Transverse colon (tissue), 4 donors: ENCODE results near the gene TCERG1L. TPM values are rescaled to one million over a fixed set of nuclear protein-coding genes. Genes with fewer than 3 reads are reported as not detected.

ENCODE experiments used
- DNase-seq: peaks from one replicate; pipeline ENCODE4 v3.0.0-alpha.2; 2019
- H3K27ac ChIP-seq, 4 donors: fragments of 200-600 bp; sonication (generic); 2 replicates each; pipeline ENCODE4 v1.5.1; 2016 to 2018; ENCODE audit warnings: inconsistent platforms in 4 of 4
- H3K27me3 ChIP-seq: fragments of 200-600 bp; sonication (generic); 2 replicates; pipeline ENCODE4 v1.5.1; 2017; ENCODE audit warnings: inconsistent platforms
- H3K36me3 ChIP-seq, 4 donors: fragments of 200-600 bp; sonication (generic); 2 replicates each; pipeline ENCODE4 v1.5.1; 2017 to 2019; ENCODE audit warnings: inconsistent platforms in 4 of 4
- H3K4me1 ChIP-seq, 4 donors: fragments of 200-600 bp; sonication (generic); 2 replicates each; pipeline ENCODE4 v1.5.1; 2017 to 2020; ENCODE audit warnings: inconsistent platforms in 4 of 4
- H3K4me3 ChIP-seq, 4 donors: fragments of 200-600 bp; sonication (generic); 1 replicate in 1 of 4; 2 replicates in 3 of 4; pipeline versions ENCODE4 v1.5.1 to v1.6.1; 2017 to 2019; ENCODE audit warnings: inconsistent platforms in 4 of 4
- H3K9me3 ChIP-seq, 2 donors: fragments of 200-600 bp; sonication (generic); 2 replicates each; pipeline ENCODE4 v1.5.1; 2017 to 2019; ENCODE audit warnings: inconsistent platforms in 2 of 2
- CTCF ChIP-seq, 5 experiments: fragments of 200-600 bp in 3 of 5; fragments of 450-650 bp in 2 of 5; sonication (generic) in 3 of 5; IDR thresholded peaks; 1 replicate in 2 of 5; 2 replicates in 3 of 5; pipeline ENCODE4 v1.5.1; 2016 to 2017; ENCODE audit warnings: antibody characterized with exemption in 5 of 5, inconsistent platforms in 3 of 5, mild to moderate bottlenecking in 2 of 5, moderate library complexity in 1 of 5
- EP300 ChIP-seq: sonication (generic); formaldehyde crosslinking; IDR thresholded peaks from one replicate; pipeline ENCODE4 v1.6.1; 2017; ENCODE audit warnings: antibody characterized with exemption, low read depth
- POLR2A ChIP-seq: fragments of 450-650 bp; IDR thresholded peaks from one replicate; pipeline ENCODE4 v1.6.1; 2016; ENCODE audit warnings: antibody characterized with exemption, mild to moderate bottlenecking, moderate library complexity
- POLR2AphosphoS5 ChIP-seq, 3 donors: sonication (generic); formaldehyde crosslinking; IDR thresholded peaks; one replicate each; pipeline ENCODE4 v1.6.1; 2016; ENCODE audit warnings: antibody characterized with exemption in 3 of 3
- WGBS, 2 donors: methylation state at CpG; one replicate each; pipeline ENCODE4 v1.1.5; 2018; ENCODE audit warnings: low coverage in 1 of 2; 5-methylcytosine and 5-hydroxymethylcytosine counted together
- in situ Hi-C, 4 donors: fragments of 200-750 bp; cut with MboI; loops; one replicate each; pipeline versions ENCODE4 v1.15.0 to v1.15.1; 2017; ENCODE audit warnings: low sequenced_read_pairs in 3 of 4, low pct_ligation_motif_present in 1 of 4, low pct_unique_long_range_greater_than_20kb in 1 of 4
- intact Hi-C: fragments of 100-400 bp; cut with DNase I; formaldehyde crosslinking; loops from one replicate; pipeline ENCODE4 v1.15.1; 2023; ENCODE audit warnings: low total_unique reads
- total RNA-seq, 4 donors: library from RNA; depleted of rRNA; stranded (reverse); fragments of >200 nt; gene quantifications; one replicate each; pipeline ENCODE4 v1.1.0, GENCODE V29; 2016

Gene TCERG1L
- total RNA-seq, 4 donors from 2014 or later: 0.16 TPM; not detected in 3

- Histone ChIP-seq H3K36me3 (no peaks in the 10 kb centered on the region), H3K9me3 (no peaks in the 10 kb centered on the region), H3K4me1 (no peaks in the 10 kb centered on the region), H3K27ac (no peak overlapping the region), H3K4me3 (no peak overlapping the region), H3K27me3 (no peaks in the 10 kb centered on the region)
- intact Hi-C loops (no loop called here), in situ Hi-C loops (no loop called here)
- no peak for DNase-seq
- 45% methylated on average over 4 of the region's 4 CpGs; no CpG with 5 or more reads in 1 of the 2 donors for WGBS, 2 donors
- TF ChIP-seq POLR2AphosphoS5 (IDR thresholded peaks at IDR 0.05): no peak
- no peak for TF ChIP-seq EP300
- no peak for TF ChIP-seq POLR2A
- no peak for TF ChIP-seq CTCF (IDR thresholded peaks at IDR 0.05)
Observed at GRCh38 chr10:131246089-131246488, 65.4 kb downstream of the TCERG1L start.

GRCh38 chr10:131245475-131246059, 66.0 kb downstream of the TCERG1L start:
- no peaks in the 10 kb centered on the region for H3K27me3 ChIP-seq
- H3K4me3 ChIP-seq: no peak overlapping the region
- H3K27ac ChIP-seq: no peak overlapping the region
- WGBS, 2 donors: 45 to 86% methylated on average over 4 to 22 of the region's 22 CpGs
- no peak for DNase-seq
- in situ Hi-C loops (no loop called here), intact Hi-C loops (no loop called here)
- H3K36me3 ChIP-seq: no peaks in the 10 kb centered on the region
- no peaks in the 10 kb centered on the region for H3K4me1 ChIP-seq
- no peaks in the 10 kb centered on the region for H3K9me3 ChIP-seq
- TF ChIP-seq POLR2AphosphoS5 (IDR thresholded peaks at IDR 0.05): no peak
- no peak for TF ChIP-seq POLR2A
- TF ChIP-seq EP300: no peak
- no peak for TF ChIP-seq CTCF (IDR thresholded peaks at IDR 0.05)

- Histone ChIP-seq H3K4me1 (no peaks in the 10 kb centered on the region), H3K4me3 (no peak overlapping the region), H3K9me3 (no peaks in the 10 kb centered on the region), H3K27ac (no peak overlapping the region), H3K36me3 (no peaks in the 10 kb centered on the region), H3K27me3 (no peaks in the 10 kb centered on the region)
- no peak for DNase-seq
- no peak for TF ChIP-seq CTCF (IDR thresholded peaks at IDR 0.05)
- TF ChIP-seq POLR2AphosphoS5 (IDR thresholded peaks at IDR 0.05): no peak
- no peak for TF ChIP-seq EP300
- TF ChIP-seq POLR2A: no peak
- intact Hi-C loops (no loop called here), in situ Hi-C loops (no loop called here)
- WGBS, 2 donors: 33% methylated on average over 1 of the region's 1 CpG; no CpG with 5 or more reads in 1 of the 2 donors
Observed at GRCh38 chr10:131244836-131245235, 66.7 kb downstream of the TCERG1L start.

GRCh38 chr10:131243076-131243475, 68.4 kb downstream of the TCERG1L start:
- TF ChIP-seq POLR2AphosphoS5 (IDR thresholded peaks at IDR 0.05) (no peak), POLR2A (no peak), EP300 (no peak), CTCF (IDR thresholded peaks at IDR 0.05) (no peak)
- Histone ChIP-seq H3K9me3 (no peaks in the 10 kb centered on the region), H3K27ac (no peak overlapping the region), H3K4me3 (no peak overlapping the region), H3K4me1 (no peaks in the 10 kb centered on the region), H3K27me3 (no peaks in the 10 kb centered on the region), H3K36me3 (no peaks in the 10 kb centered on the region)
- WGBS, 2 donors: 86 to 92% methylated on average over 7 to 12 of the region's 12 CpGs
- DNase-seq: no peak
- in situ Hi-C loops (no loop called here), intact Hi-C loops (no loop called here)
